ENCODE measurements around the gene CAMK2B. TPM values are rescaled to one million over a fixed set of nuclear protein-coding genes. Genes with fewer than 3 reads are reported as not detected.

CAMK2B gene
- total RNA-seq, 2 experiments from 2014 or later, result 0.11 TPM; not detected in 1

DNA sequence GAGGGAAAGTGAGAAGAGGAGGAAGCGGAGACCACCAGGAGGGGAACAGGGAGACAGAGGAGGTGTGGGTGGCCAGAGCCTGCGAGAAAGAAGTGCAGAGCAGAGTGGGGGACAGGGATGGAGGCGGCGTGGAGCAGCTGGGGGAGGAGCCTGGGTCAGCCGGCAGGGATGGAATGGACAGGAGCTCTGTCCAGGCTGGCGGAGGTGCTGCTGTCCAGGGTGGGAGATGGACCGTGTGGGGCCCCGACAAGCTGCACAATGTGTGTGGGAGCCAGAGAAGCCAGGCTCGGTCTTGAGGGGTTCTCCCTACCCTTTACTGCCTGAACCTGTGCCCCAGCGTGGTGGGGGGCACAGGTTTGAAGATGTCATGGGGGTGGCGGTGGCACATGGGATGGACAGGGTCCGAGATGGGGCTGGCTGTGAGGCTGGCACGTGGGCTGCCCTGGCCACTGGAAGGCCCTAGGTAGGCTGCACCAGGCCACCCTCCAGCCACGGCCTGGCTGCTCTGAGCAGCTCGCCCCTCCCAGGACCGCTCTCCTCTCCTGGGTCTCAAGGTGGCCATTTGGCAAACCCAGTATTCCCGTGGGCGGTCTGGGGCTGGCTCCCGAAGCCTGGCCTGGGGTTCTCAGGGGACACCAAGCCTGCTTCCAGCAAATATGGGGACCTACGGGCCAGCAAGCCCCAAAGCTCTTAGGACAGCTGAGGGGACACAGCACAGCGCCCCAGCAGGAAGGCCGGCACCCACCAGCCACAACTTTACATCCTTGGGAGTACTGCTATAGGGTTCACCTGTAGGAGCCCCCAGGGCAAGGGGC is 92.3 kb downstream of the CAMK2B start:
- ATAC-seq (ENCODE audit: low read depth) (no peak), DNase-seq (no peak)
- no peaks in the 10 kb centered on the region for H3K27me3 Mint-ChIP-seq
- H3K9me3 Mint-ChIP-seq, result no peaks in the 10 kb centered on the region
- H3K27ac Mint-ChIP-seq, result no peak overlapping the region
- POLR2A ChIA-PET, result no interaction called here
- no peaks in the 10 kb centered on the region for H3K4me1 Mint-ChIP-seq
- H3K36me3 Mint-ChIP-seq, result no peaks in the 10 kb centered on the region
- H3K4me3 Mint-ChIP-seq, result no peak overlapping the region

DNA sequence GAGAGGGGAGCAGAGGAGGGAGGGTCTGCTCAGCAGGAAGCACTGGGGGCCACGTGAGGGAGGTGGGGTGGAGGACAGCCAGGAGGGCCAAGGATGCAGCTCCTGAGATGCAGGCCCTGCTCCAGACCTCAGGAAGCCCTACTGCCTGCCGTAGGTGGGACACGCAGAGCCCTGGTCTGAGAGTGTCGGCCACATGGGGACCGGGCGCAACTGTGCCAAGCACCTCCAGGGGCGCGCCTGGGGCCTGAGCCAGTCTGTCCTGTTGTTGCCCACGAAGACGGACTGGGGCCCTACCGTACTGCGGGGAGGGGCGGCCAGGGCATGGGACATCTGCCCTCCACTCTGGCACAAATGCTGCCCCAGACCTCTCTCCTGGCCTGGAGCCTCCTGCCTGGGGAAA is 93.0 kb downstream of the CAMK2B start:
- Mint-ChIP-seq H3K27ac (no peak overlapping the region), H3K27me3 (no peaks in the 10 kb centered on the region), H3K4me3 (no peak overlapping the region), H3K36me3 (no peaks in the 10 kb centered on the region), H3K4me1 (no peaks in the 10 kb centered on the region), H3K9me3 (no peaks in the 10 kb centered on the region)
- POLR2A ChIA-PET, result no interaction called here
- ATAC-seq (ENCODE audit: low read depth) (no peak), DNase-seq (no peak)

DNA sequence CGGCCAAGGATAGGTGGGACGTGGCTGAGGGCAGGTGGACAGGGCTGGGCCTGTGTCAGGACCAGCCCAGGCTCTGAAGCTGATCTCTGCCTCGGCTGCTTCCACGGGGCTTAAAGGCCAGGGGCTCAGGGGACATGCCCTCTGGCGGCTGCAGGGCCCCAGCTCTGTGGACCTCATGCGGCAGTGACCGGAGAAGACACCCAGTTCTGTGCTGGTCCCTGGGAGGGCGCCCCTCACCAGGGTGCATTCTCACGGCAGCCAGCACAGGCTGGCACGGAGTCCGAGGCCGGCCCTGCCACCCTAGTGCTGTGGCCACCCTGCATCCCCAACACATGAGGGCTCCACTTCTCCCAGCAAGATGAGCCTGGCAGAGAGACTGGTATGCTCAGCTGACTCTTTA is 94.3 kb downstream of the CAMK2B start:
- Mint-ChIP-seq H3K4me3 (no peak overlapping the region), H3K4me1 (no peaks in the 10 kb centered on the region), H3K9me3 (no peaks in the 10 kb centered on the region), H3K27me3 (no peaks in the 10 kb centered on the region), H3K36me3 (no peaks in the 10 kb centered on the region), H3K27ac (no peak overlapping the region)
- DNase-seq (no peak), ATAC-seq (ENCODE audit: low read depth) (no peak)
- POLR2A ChIA-PET, result no interaction called here

DNA sequence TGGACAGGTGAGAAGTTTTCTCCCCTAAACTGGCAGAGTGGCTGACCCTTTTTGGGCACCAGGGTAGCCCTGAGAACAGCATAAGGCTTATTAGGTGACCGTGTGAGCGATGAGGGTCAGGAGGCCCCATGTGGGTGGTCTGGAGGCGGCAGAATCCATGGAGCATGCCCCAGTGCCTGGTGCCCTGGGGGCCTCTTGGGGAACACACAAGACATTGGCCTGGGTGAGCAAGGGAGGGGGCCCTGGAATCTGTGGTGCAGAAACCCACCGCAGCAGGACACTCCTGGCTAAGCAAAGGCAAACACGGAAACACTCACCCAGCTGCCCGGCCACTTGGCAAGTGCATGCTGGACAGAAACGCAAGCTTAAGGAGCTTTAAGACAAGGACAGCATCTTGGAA is 95.1 kb downstream of the CAMK2B start:
- no peaks in the 10 kb centered on the region for H3K4me1 Mint-ChIP-seq
- no peaks in the 10 kb centered on the region for H3K27me3 Mint-ChIP-seq
- H3K36me3 Mint-ChIP-seq, result no peaks in the 10 kb centered on the region
- DNase-seq, result no peak
- no peak overlapping the region for H3K27ac Mint-ChIP-seq
- POLR2A ChIA-PET, result no interaction called here
- ATAC-seq (ENCODE audit: low read depth), result no peak
- no peaks in the 10 kb centered on the region for H3K9me3 Mint-ChIP-seq
- no peak overlapping the region for H3K4me3 Mint-ChIP-seq

DNA sequence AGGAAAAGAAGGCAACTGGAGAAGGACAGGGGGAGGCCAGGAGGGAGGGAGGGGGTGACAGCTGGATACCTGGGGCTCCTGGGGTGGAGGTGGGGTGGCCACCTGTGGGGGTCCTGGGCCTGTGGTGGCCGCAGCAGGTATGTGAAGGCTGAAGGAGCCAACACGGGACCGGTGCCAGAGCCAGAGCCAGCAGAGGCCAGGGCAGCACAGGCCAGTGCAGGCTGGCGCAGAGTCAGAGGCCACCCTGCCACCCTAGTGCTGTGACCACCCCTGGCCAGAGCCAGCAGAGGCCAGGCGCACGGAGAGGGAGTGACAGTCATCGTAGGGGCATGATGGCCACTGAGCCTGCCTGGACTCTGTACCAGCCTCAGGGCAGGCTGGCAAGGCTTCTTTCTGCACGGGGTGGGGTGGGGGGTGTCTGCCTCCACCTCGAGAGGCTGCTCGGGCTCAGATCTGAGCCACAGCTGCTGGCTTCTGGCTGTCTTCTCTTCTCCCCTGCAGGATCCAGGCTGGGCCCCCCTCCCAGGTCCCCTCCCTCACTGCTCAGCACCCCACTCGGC is 95.8 kb downstream of the CAMK2B start:
- no peaks in the 10 kb centered on the region for H3K9me3 Mint-ChIP-seq
- H3K27ac Mint-ChIP-seq, result no peak overlapping the region
- H3K4me1 Mint-ChIP-seq, result no peaks in the 10 kb centered on the region
- no peaks in the 10 kb centered on the region for H3K27me3 Mint-ChIP-seq
- DNase-seq (no peak), ATAC-seq (ENCODE audit: low read depth) (no peak)
- no peaks in the 10 kb centered on the region for H3K36me3 Mint-ChIP-seq
- H3K4me3 Mint-ChIP-seq, result no peak overlapping the region
- POLR2A ChIA-PET, result no interaction called here

DNA sequence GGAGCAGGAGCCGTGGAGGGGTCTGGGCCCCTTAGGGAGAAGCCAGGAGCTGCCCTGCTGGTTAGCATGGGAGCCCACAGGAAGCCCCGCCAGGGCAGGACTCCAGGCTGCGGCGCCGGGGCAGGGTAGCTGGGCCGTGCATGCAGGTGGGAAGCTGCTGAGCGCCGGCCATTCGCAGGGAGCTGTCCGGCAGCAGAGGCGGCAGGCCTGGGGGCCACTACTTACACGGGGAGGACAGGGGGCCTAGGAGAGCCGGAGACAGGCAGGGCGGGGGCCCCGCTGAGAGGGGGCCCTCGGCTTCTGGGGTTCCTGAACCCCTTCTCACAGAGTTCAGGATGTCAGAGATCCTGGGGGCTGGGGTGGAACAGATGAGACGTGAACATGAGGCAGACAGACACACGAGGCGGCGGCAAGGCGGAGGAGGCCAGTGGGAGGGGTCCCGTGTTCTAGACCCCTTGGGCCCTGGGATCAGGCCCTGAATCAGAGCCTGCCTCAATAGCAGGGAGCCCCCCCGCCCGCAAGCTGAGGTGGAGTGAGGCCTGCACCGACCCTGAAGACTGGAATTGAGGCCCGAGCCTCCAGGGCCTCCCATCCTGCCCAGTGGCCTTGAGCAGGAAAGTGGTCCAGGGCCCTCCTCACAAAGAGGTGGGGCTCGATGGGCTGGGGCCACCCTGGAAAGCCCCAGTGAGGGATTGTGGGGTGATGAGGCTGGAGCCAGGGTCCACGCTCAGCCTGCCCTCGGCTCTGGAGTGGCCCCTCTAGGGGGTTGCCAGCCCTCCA is 96.6 kb downstream of the CAMK2B start:
- H3K36me3 Mint-ChIP-seq, result no peaks in the 10 kb centered on the region
- no peak overlapping the region for H3K4me3 Mint-ChIP-seq
- H3K27ac Mint-ChIP-seq, result no peak overlapping the region
- DNase-seq (no peak), ATAC-seq (ENCODE audit: low read depth) (no peak)
- H3K27me3 Mint-ChIP-seq, result no peaks in the 10 kb centered on the region
- H3K9me3 Mint-ChIP-seq, result no peaks in the 10 kb centered on the region
- no peaks in the 10 kb centered on the region for H3K4me1 Mint-ChIP-seq
- POLR2A ChIA-PET, result no interaction called here

DNA sequence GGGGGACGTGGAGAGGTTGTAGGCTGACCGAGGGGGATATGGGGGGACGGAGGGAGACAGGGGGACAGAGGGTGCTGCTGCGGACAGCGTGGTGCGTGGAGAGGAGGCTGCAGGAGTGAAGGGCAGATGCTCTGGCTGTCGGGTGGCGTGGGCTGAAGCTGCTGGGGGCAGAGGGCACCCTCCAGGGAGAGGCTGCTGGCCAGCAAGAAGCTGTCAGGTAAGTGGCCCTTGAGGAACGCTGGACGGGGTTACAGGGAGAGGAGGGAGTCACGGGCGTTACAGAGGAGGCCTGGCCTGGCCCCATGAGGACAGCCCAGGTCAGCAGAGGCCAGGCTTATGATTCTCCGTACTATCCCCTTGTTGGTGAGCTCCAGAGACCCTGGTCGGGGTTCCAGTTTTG is 97.5 kb downstream of the CAMK2B start:
- DNase-seq (no peak), ATAC-seq (ENCODE audit: low read depth) (no peak)
- H3K9me3 Mint-ChIP-seq, result no peaks in the 10 kb centered on the region
- POLR2A ChIA-PET, result no interaction called here
- no peak overlapping the region for H3K4me3 Mint-ChIP-seq
- no peaks in the 10 kb centered on the region for H3K27me3 Mint-ChIP-seq
- no peaks in the 10 kb centered on the region for H3K36me3 Mint-ChIP-seq
- no peaks in the 10 kb centered on the region for H3K4me1 Mint-ChIP-seq
- H3K27ac Mint-ChIP-seq, result no peak overlapping the region

DNA sequence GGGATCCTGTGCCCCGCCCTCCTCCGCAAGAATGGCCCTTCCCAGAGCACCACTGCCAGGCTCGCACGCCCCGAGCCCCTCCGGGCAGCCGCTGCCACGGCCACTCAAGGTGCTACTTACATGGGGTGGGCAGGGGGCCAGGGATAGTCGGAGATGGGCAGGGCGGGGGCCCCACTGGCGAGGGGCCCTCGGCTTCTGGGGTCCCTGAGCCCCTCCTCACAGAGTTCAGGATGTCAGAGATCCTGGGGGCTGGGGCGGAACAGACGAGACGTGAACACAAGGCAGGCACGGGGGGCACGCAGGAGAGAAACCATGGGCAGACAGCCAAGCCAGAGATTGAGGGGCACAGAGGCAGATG is 99.0 kb downstream of the CAMK2B start:
- ATAC-seq (ENCODE audit: low read depth) (no peak), DNase-seq (no peak)
- H3K4me3 Mint-ChIP-seq, result no peak overlapping the region
- H3K4me1 Mint-ChIP-seq, result no peaks in the 10 kb centered on the region
- no peaks in the 10 kb centered on the region for H3K9me3 Mint-ChIP-seq
- no peaks in the 10 kb centered on the region for H3K27me3 Mint-ChIP-seq
- H3K27ac Mint-ChIP-seq, result no peak overlapping the region
- H3K36me3 Mint-ChIP-seq, result no peaks in the 10 kb centered on the region
- POLR2A ChIA-PET, result no interaction called here

DNA sequence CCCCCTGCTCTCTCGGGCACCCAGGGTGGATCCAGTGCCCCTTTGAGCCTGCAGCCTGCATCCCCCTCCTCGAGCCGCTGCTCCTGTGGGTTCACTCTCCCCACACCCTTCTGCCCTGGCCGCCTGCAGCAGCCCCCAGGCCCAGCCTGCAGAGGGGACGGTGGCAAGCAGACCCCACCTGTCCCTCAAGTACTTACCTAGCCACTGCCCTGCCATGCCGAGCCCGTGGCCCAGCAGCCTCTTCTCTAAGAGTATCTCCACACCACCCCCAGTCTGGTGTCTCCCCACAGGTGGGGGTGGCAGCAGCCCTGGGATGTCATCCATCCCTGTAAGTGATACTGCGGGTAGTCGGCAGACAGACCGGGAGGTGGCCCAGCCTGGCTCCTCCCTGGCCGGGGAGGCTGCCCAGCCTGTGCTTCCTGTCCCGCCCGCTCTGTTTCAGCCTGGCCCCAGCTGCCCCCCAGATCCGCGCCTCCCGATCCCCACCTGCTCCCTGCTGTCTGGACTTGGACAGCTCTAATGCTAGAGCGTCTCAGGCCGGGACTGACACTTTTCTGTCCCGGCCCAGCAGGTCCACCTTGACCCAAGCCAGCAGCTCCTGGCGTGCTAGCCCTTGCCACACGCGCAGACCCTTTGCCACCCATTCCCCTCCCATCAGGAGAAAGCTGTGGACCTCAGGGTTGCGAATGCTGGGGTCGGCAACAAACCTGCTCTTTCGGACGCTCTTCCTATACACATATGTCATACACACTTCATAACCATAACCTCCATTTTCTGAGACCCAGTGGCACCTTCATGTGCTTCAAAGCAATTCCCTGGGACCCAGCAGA is 99.6 kb downstream of the CAMK2B start:
- Mint-ChIP-seq H3K27ac (no peak overlapping the region), H3K27me3 (no peaks in the 10 kb centered on the region), H3K4me3 (no peak overlapping the region), H3K4me1 (no peaks in the 10 kb centered on the region), H3K9me3 (no peaks in the 10 kb centered on the region), H3K36me3 (no peaks in the 10 kb centered on the region)
- DNase-seq (no peak), ATAC-seq (ENCODE audit: low read depth) (no peak)
- POLR2A ChIA-PET, result interaction anchor here (0.8 kb wide), 1 partner anchor 25 kb away, joined by 4 read pairs; the partner anchor contains the start of gene YKT6

DNA sequence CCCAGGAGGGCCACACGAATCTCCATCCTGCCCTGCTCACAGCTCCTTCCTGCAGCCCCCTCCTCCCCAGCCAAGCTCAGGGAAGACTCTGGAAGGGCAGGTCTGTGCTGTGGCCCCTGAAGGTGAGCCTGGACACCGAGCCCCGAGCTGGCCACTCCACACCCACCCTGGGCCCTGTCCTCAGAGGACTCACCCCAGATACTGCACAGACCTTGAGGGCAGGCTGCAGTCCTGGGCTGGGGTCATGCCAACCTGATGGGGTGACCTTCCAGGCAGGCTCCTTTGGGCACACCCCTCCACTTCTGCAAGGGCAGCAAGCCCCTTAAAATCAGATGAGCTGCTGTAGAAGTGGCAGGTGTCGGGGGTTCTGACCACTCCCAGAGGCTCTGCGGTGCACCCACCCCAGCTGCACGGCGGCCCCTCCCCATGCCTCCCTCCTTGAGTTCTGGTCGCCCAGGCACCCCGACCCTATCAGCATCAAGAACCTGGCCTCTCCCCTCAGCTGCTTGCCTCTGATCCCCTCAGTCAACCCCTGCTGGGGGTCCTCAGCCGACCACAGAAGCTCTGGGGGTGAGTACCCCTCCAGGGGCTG is 100.3 kb downstream of the CAMK2B start:
- no peaks in the 10 kb centered on the region for H3K27me3 Mint-ChIP-seq
- DNase-seq, result no peak
- POLR2A ChIA-PET, result interaction anchor here (0.8 kb wide), 1 partner anchor 24 kb away, joined by 4 read pairs; the partner anchor contains the start of gene YKT6

DNA sequence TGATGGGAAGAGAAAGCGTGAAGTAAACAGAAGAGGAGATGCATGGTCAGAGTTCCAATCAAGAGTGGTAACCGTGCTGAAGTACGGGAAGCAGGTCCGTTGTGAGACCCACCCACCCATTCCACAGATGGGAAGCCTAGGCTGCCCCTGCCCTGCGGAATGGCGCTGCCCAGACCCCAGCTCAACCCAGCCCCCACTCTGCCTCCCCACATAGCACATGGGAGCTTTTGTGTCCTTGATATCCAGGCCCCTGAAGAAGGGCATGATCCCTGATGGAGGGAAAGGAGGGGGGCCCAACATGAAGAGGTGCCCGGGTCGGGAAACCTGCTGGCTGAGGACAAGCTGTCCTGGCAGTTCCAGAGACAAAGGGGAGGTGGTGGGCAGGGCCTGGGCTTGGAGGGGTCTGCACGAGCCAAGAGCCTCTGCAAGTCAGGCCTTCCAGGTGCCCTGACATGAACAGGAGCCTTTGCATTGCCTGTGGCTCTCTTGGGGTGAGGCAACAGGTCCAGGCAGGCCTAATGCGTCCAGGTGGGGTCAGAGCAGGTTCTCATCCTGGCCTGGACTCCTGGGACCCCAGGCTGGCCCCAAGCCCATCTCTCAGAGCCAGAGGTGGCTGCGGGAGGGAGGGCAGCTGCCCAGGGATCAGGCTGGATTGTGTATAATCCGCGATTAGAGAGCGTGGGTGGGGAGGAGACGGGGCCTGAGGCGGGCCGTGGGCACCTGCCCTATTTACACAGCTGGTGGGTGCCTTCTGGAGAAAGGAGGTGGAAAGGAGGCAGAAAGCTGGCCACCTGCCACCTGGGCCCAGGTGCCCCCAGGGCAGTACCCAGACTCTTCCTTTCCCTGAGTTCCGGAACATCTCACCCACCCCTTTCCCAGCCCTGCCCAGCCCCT is 101.1 kb downstream of the CAMK2B start:
- no peaks in the 10 kb centered on the region for H3K4me1 Mint-ChIP-seq
- no peak overlapping the region for H3K4me3 Mint-ChIP-seq
- H3K9me3 Mint-ChIP-seq, result no peaks in the 10 kb centered on the region
- no peaks in the 10 kb centered on the region for H3K27me3 Mint-ChIP-seq
- ATAC-seq (ENCODE audit: low read depth) (no peak), DNase-seq (no peak)
- POLR2A ChIA-PET, result interaction anchor here (0.8 kb wide), 1 partner anchor 24 kb away, joined by 4 read pairs; the partner anchor contains the start of gene YKT6
- H3K36me3 Mint-ChIP-seq, result no peaks in the 10 kb centered on the region
- no peak overlapping the region for H3K27ac Mint-ChIP-seq

More for the DNA sequence above, 100.3 kb downstream of the CAMK2B start:
- no peaks in the 10 kb centered on the region for H3K4me1 Mint-ChIP-seq
- no peaks in the 10 kb centered on the region for H3K36me3 Mint-ChIP-seq
- H3K27ac Mint-ChIP-seq, result no peak overlapping the region
- H3K4me3 Mint-ChIP-seq, result no peak overlapping the region
- no peaks in the 10 kb centered on the region for H3K9me3 Mint-ChIP-seq
- no peak for ATAC-seq (ENCODE audit: low read depth)

DNA sequence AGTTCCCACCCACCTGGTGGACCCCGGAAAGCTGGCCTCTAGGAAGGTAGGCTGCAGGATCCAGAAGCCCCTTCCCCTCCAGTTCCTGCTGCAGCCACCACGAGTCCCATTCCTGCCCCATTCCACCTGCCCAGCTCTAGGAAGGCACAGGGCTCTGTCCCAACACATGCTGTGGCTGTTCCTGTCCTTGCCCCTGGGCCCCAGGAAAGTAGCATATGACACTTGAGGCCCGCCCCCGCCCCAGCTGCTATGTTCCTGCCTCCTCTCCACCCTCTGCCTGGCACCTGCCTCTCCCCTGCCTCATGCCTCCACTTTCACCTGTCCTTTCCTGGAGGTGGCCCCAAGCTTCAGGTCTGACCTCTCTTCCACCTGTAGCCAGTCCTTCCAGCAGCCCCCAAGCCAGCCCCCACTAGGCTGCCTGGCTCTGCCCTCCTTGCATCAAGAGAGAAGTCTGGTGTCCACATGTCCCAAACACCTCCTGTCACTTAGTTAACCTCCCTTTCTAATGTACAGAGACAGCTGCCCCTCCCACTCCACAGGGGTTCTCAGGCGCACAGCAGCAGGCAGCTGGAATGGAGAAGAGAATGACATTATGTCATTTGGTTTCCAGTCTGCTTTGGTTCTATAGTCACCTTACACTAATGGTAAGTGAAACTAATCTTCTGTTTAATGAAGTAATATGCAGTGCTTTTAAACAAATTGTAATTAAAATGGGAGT is 101.9 kb downstream of the CAMK2B start:
- H3K4me1 Mint-ChIP-seq, result no peaks in the 10 kb centered on the region
- no peak overlapping the region for H3K4me3 Mint-ChIP-seq
- H3K36me3 Mint-ChIP-seq, result no peaks in the 10 kb centered on the region
- H3K27ac Mint-ChIP-seq, result no peak overlapping the region
- POLR2A ChIA-PET, result no interaction called here
- no peak for DNase-seq
- H3K9me3 Mint-ChIP-seq, result no peaks in the 10 kb centered on the region
- ATAC-seq (ENCODE audit: low read depth), result no peak
- H3K27me3 Mint-ChIP-seq, result no peaks in the 10 kb centered on the region

All from activated naive CD8-positive, alpha-beta T cell treated with anti-CD3 and anti-CD28 coated beads, Interleukin-2, amount 10 ng/mL, durations not matched to agents 7 days and 5 days (primary cell).